Tibial nerve (tissue), 4 donors: ENCODE results near the gene ATP5F1A. TPM values are rescaled to one million over a fixed set of nuclear protein-coding genes. Genes with fewer than 3 reads are reported as not detected.

Experiments
- DNase-seq, 2 donors: peaks; one replicate each; pipeline ENCODE4 v3.0.0-alpha.2; 2019; ENCODE audit warnings: low spot score in 2 of 2
- H3K27ac ChIP-seq, 4 donors: fragments of 200-600 bp; sonication (generic) in 3 of 4; one replicate each; pipeline ENCODE4 v1.5.1; 2017 to 2019; ENCODE audit warnings: mild to moderate bottlenecking in 1 of 4
- H3K27me3 ChIP-seq, 2 donors: fragments of 200-600 bp; sonication (generic) in 1 of 2; one replicate each; pipeline versions ENCODE4 v1.5.1 to v1.6.0; 2017 to 2019
- H3K36me3 ChIP-seq, 3 donors: fragments of 200-600 bp; sonication (generic); one replicate each; pipeline ENCODE4 v1.5.1; 2018 to 2019
- H3K4me1 ChIP-seq, 4 donors: fragments of 200-600 bp; sonication (generic) in 3 of 4; one replicate each; pipeline ENCODE4 v1.5.1; 2017 to 2019
- H3K4me3 ChIP-seq, 4 donors: fragments of 200-600 bp; sonication (generic) in 3 of 4; one replicate each; pipeline ENCODE4 v1.5.1; 2017 to 2019; ENCODE audit warnings: mild to moderate bottlenecking in 1 of 4, moderate library complexity in 1 of 4
- H3K9me3 ChIP-seq, 4 donors: fragments of 200-600 bp; sonication (generic) in 3 of 4; one replicate each; pipeline ENCODE4 v1.5.1; 2017 to 2019
- CTCF ChIP-seq, 5 experiments: fragments of 200-600 bp in 3 of 5; fragments of 450-650 bp in 2 of 5; sonication (generic) in 3 of 5; IDR thresholded peaks; one replicate each; pipeline ENCODE4 v1.5.1; 2016 to 2019; ENCODE audit warnings: antibody characterized with exemption in 5 of 5, mild to moderate bottlenecking in 3 of 5, moderate library complexity in 2 of 5
- EP300 ChIP-seq, 2 donors: sonication (generic); formaldehyde crosslinking; IDR thresholded peaks; one replicate each; pipeline ENCODE4 v1.6.1; 2017; ENCODE audit warnings: antibody characterized with exemption in 2 of 2, mild to moderate bottlenecking in 1 of 2
- POLR2A ChIP-seq, 2 donors: fragments of 450-650 bp; IDR thresholded peaks; one replicate each; pipeline ENCODE4 v1.6.1; 2017; ENCODE audit warnings: antibody characterized with exemption in 2 of 2, mild to moderate bottlenecking in 2 of 2, moderate library complexity in 2 of 2
- WGBS, 2 donors: methylation state at CpG; one replicate each; pipeline ENCODE4 v1.1.5; 2018; 5-methylcytosine and 5-hydroxymethylcytosine counted together
- total RNA-seq, 4 donors: library from RNA; depleted of rRNA; stranded (reverse); fragments of >200 nt; gene quantifications; one replicate each; pipeline ENCODE4 v1.1.0, GENCODE V29; 2016

The ATP5F1A gene
- total RNA-seq, 4 donors from 2014 or later = 248 to 381 (median 315) TPM

GRCh38 chr18:46068763-46069162 lies 29.3 kb downstream of the ATP5F1A start:
- no peak overlapping the region for H3K27ac ChIP-seq
- TF ChIP-seq CTCF (IDR thresholded peaks at IDR 0.05) = no peak
- TF ChIP-seq POLR2A (IDR thresholded peaks at IDR 0.05) = no peak
- TF ChIP-seq EP300 (IDR thresholded peaks at IDR 0.05) = no peak

DNA sequence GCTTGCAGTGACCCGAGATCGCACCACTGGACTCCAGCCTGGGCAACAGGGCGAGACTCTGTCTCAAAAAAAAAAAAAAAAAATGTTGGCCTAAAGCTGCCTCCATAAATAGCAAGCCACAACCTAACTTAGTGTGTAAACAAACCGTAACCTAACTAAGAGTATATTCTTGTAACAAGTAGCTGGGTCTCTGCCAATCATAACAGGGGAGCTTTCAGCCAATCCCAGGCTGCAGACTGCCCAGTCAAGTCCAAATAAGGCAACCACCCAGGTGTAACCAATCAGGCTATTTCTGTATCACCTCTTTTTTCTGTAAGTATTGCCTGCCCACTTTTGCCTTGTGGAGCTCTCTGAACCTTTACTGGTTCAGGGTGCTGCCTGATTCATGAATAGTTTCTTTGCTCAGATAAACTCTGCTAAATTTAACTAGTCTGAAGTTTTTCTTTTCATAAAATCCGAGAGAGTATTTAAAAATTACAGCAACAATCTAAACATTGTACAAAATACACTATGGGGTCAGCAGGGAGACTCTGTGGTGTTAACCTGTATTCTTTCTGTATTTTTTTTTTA lies 30.6 kb downstream of the ATP5F1A start:
- H3K4me3 ChIP-seq = no peak overlapping the region
- whole genome bisulfite sequencing, 2 donors = 68 to 79% methylated on average over 5 of the region's 5 CpGs
- no peak for TF ChIP-seq EP300 (IDR thresholded peaks at IDR 0.05)
- H3K4me1 ChIP-seq = peaks cover 0 to 19% (median 6%) of the 10 kb centered on the region in 4 donors
- H3K27ac ChIP-seq = no peak overlapping the region
- H3K36me3 ChIP-seq = no peaks in the 10 kb centered on the region
- H3K9me3 ChIP-seq = peaks cover 0 to 4% (median 0%) of the 10 kb centered on the region in 4 donors
- no peaks in the 10 kb centered on the region for H3K27me3 ChIP-seq
- DNase-seq = no peak

More at GRCh38 chr18:46068763-46069162, 29.3 kb downstream of the ATP5F1A start:
- Histone ChIP-seq H3K4me3 (no peak overlapping the region), H3K36me3 (no peaks in the 10 kb centered on the region), H3K9me3 (peaks cover 0 to 4% (median 0%) of the 10 kb centered on the region in 4 donors), H3K27me3 (no peaks in the 10 kb centered on the region), H3K4me1 (peaks cover 0 to 30% (median 13%) of the 10 kb centered on the region in 4 donors)
- DNase-seq = no peak
- WGBS, 2 donors = 18 to 50% methylated on average over 1 of the region's 1 CpG

- H3K27ac ChIP-seq = no peak overlapping the region
- H3K4me3 ChIP-seq = no peak overlapping the region
- no peaks in the 10 kb centered on the region for H3K4me1 ChIP-seq
- H3K9me3 ChIP-seq = peaks cover 0 to 4% (median 0%) of the 10 kb centered on the region in 4 donors
- TF ChIP-seq EP300 (IDR thresholded peaks at IDR 0.05) (no peak), CTCF (IDR thresholded peaks at IDR 0.05) (no peak), POLR2A (IDR thresholded peaks at IDR 0.05) (no peak)
- no peaks in the 10 kb centered on the region for H3K36me3 ChIP-seq
- DNase-seq = no peak
- no peaks in the 10 kb centered on the region for H3K27me3 ChIP-seq
- WGBS, 2 donors = 87 to 91% methylated on average over 5 of the region's 5 CpGs
Measured at GRCh38 chr18:46062781-46063180, 35.3 kb downstream of the ATP5F1A start.

DNA sequence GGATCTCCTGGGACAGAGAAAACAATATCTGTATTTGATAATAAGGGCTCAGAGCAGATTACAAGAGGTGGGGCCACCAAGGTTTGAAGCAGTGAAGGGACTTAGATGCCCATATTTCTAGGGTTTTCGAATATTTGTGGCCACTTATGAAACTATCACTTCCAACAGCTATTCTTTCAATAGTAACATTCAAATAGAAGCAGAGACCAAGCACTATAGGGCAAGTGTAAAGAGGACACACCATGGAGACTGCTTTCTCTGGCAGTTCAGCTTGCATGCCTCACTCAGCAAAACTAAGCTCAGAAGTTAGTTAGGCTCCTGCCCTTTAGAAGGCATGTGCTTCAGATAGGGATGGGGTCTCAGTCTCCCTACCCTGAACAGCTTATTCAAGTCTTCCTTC lies 36.3 kb downstream of the ATP5F1A start:
- no peak for DNase-seq
- H3K27ac ChIP-seq = no peak overlapping the region
- no peaks in the 10 kb centered on the region for H3K27me3 ChIP-seq
- H3K4me3 ChIP-seq = no peak overlapping the region
- H3K4me1 ChIP-seq = no peaks in the 10 kb centered on the region
- H3K36me3 ChIP-seq = no peaks in the 10 kb centered on the region
- TF ChIP-seq CTCF (IDR thresholded peaks at IDR 0.05) = no peak
- TF ChIP-seq POLR2A (IDR thresholded peaks at IDR 0.05) = no peak
- TF ChIP-seq EP300 (IDR thresholded peaks at IDR 0.05) = no peak
- WGBS, 2 donors = 83 to 95% methylated on average over 1 of the region's 1 CpG
- H3K9me3 ChIP-seq = no peaks in the 10 kb centered on the region

DNA sequence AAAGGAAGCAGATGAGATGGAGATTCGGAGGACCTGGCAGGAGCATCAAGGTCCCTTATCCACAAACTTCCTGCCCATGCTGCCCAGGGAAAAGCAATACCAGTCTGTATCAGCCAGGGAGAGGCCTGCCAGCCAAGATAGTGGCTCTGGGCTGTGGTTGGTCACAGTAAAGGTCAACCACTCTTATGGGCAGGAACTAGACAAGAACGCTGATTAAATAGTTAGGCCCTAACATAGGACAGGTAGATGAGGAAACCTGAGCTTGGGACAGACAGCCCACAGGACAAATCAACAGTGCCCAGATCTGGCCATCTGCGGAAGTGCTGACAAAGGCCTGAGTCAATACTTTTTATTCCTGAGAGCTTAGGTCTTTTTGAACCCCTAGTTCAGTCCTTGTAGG lies 36.7 kb downstream of the ATP5F1A start:
- H3K27ac ChIP-seq = no peak overlapping the region
- H3K9me3 ChIP-seq = no peaks in the 10 kb centered on the region
- H3K4me1 ChIP-seq = no peaks in the 10 kb centered on the region
- no peaks in the 10 kb centered on the region for H3K36me3 ChIP-seq
- no peak overlapping the region for H3K4me3 ChIP-seq
- TF ChIP-seq POLR2A (IDR thresholded peaks at IDR 0.05) (no peak), CTCF (IDR thresholded peaks at IDR 0.05) (no peak), EP300 (IDR thresholded peaks at IDR 0.05) (no peak)
- no peak for DNase-seq
- WGBS, 2 donors = 85 to 92% methylated on average over 3 of the region's 3 CpGs
- no peaks in the 10 kb centered on the region for H3K27me3 ChIP-seq
